SK-N-DZ (cell line): ENCODE measurements around the gene TEAD3.
"Not testable (repeated sequence)": the region's sequence is repeated elsewhere in the genome, so short reads cannot be mapped to it uniquely, and the experiment has no call there.

Experiments used
- DNase-seq: peaks from one replicate; pipeline ENCODE4 v3.0.0-alpha.2; 2015; ENCODE audit warnings: low spot score

TEAD3 gene

DNA sequence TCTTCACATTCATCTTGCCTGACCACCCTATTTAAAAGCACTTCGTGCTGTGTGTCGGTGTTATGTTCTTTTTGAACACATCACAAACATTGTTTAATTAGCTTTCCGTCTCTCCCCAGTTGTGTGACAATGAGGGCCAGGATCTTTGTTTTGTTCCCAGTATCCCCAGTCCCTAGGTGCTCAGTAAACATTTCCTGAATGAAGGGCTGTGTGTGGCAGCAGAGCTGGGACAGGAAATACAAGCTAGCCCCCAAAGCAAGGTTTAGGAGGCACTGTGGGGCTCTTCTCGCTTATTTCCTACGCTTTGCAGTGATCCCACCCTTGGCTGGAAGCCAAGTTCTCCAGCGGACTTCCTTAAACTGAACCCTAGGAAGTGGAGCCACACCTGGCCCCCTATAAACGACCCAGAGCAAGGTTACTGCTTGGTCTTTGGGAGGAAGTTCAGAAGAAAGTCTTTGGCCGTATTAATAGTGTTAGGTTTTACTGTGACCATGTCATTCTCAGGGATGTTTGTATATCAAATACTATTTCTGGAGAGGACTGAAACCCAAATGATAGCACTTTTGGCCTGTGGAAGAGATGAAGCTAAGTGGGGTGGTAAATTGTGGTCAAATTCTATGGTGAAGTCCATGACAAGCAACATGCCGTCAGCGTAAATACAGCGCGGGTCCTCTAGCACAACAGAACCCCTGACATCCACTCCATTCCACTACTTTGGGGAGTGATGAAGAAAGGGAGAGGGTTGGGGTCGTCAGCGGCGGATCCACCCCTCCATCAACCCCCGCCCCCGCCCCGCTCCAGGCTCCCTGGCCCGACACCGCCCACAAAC, 45.3 kb downstream of the TEAD3 start:
- no peak for DNase-seq

- peak; percentile 72 for DNase-seq
These were observed 47.5 kb downstream of the TEAD3 start for GRCh38 chr6:35449287-35449881.

DNA sequence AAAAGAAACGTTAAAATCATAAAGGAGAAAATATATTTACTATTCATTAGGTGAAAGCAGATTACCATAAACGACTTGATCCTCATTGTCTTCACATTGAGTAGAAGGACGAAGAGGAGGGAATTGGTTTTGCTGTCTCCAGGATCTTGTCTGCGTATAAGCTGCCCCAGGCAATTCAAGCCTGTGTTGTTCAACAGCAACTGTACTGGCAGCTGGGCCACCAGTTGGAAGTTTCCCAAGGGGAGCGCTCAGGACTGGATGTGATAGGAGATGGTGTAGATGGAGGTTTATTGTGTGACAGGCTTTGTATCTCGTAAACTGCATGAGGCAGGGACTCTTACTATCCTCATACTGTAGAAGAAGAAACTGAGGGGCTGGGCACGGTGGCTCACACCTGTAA, 48.7 kb downstream of the TEAD3 start:
- no peak for DNase-seq

GRCh38 chr6:35445691-35446090, 51.2 kb downstream of the TEAD3 start:
- no peak for DNase-seq

DNA sequence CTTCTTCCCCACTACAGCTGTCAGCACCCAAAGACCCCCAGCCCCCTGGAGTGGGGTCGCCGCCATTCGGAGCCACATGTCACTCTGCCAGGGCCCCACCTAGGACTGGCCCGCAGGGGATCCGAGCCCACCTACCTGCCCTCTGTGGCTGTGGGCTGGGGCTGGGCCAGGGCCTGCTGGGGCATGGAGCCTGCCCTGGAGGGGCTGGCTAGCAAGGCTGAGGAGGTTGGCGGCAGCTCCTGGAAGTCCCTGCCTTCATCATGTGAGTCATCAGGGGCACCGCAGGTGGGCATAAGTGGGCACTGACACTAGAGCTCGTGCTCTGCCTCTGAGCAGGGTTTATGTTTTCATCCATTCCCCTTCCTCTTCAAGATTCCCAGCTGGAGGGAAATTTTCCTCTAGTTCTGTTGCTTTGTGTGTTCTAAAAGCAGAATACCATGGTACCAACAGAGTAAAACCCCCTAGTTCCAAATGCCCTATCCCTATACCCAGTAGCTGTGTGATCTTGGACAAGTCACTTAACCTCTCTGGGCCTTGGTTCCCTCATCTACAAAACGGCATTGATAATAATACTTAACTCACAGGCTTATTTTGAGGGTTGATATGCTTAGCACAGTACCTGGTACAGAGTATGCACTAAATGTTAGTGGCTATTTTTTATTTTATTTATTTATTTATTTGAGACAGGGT, 53.4 kb downstream of the TEAD3 start:
- no peak for DNase-seq

DNA sequence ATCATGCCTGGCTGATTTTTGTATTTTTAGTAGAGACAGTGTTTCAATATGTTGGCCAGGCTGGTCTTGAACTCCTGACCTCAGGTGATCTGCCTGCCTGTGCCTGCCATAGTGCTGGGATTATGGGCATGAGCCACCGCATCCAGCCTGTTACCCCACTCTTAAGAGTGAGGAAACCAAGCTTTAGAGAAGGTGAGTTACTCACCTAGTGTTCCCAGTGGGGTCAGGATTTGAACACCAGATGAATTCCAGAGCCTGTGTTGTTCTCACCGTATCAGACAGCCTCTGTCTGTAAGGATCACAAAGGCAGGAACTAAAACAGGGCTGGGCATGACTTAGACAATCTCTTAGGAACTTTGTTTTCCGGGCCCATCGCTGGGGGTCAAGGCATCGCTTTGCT, 54.2 kb downstream of the TEAD3 start:
- DNase-seq: no peak

DNA sequence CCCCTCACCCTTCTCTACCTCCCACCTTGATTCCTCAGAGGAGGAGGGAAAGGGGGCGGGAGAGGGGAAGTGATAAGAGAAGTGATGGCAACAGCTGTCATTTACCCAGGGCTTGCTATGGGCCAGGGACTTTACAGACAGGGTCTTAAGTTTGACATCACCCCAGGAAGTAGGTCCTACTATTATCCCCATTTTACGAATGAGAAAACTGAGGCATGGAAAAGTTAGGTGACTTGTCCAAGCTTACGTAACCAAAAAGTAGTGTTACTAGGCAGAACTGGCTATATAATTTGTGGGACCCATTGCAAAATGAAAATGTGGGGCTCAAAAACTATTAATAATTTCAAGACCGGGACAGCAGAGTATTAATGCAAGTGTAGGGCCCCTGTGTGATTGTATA, 55.2 kb downstream of the TEAD3 start:
- DNase-seq: no peak

- DNase-seq: no peak
These were observed 55.7 kb downstream of the TEAD3 start for GRCh38 chr6:35441205-35441604.

DNA sequence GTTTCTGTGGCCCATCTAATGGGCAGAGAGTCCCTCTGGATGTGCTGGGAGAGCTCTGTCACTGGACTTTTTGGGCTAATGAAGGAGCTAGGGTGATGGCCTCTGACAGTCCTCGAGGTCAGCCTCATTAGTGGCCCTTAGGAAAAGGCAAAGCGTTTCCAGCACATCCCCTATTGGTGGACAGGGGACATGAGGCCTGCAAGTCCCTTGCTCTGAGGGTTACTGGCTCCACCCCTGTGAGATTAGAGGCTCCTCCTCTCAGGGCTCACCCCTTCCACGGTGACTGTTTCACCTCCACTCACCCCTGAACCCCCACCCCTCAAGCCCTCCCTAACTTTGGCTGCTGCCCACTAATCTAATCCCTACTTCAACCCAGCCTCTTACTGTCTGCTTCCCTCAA, 57.6 kb downstream of the TEAD3 start:
- no peak for DNase-seq

DNA sequence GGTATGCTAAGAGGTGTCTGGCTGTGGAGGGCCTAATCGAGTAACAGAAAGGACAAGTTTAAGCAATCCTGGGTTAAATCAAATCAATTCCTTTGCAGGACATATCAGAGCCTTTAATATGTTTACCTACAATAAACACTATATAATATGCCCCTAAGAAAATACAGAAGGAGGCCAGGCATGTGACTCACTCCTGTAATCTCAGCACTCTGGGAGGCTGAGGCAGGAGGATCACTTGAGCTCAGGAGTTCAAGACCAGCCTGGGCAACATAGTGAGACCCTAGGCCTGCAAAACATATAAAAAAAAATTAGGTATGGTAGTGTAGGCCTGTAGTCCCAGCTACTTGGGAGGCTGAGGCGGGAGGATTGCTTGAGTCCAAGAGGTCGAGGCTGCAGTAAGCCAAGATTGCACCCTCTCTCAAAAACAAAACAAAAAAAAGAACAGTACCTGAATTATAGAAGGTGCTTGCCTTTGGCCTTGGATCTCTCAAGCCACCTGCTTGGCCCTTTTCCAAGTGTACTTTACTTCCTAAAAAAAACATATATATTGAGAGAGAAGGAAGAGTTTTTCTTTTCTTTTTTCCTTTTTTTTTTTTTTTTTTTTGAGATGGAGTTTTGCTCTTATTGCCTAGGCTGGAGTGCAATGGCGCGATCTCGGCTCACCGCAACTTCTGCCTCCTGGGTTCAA, 58.4 kb downstream of the TEAD3 start:
- not testable (repeated sequence) for DNase-seq

DNA sequence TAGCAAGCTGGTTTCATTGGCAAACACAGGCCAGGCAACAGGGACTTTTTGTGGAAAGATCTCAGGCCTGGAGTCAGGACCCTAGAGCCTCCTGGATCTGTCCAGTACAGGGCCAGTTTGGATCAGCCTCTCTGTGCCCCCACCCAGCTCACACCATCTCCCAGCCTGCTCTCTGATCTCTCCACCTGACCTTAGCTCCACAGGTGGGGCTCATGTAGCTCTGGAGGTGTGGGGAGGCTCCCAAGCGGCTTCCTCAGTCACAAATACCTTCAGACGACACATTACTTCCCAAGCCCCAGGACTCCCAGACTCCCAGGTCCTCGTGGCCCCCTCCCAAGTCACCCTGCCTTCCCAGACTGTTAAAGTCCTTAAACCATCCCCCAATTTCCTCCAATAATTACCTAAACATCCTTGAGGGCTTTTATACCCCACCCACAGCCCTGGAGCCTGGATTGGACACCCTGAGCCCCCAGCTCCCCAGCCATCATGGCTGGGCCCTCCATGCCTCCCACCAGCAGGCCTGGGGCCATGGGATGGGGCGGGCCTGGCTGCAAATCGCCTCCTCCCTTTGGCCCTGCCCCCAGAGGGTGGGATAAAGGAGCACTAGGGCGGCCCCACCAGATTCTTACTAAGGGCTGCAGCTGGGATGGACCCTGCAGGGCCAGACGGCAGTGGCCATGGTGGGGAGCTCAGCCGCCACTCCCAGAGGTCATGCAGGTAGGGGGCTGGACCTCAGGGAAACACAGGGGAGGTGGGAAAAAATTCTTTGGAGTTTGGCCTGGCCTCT, 60.6 kb downstream of the TEAD3 start:
- no peak for DNase-seq

- no peak for DNase-seq
These were observed 61.6 kb downstream of the TEAD3 start for GRCh38 chr6:35435074-35435837.

DNA sequence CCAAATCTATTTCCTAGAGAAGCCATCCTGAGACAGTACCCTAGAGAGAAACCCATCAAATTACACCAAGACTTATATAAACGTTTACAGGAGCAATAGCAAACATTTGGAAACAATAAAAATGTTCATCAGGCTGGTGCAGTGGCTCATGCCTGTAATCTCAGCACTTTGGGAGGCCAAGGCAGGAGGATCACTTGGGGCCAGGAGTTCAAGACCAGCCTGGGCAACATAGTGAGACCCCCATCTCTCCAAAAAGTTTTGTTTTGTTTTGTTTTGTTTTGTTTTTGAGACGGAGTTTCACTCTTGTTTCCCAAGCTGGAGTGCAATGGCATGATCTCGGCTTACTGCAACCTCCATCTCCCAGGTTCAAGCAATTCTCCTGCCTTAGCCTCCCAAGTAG, 64.2 kb downstream of the TEAD3 start:
- DNase-seq: not testable (repeated sequence)

- DNase-seq: no peak
These were observed 64.6 kb downstream of the TEAD3 start for GRCh38 chr6:35432291-35432690.

DNA sequence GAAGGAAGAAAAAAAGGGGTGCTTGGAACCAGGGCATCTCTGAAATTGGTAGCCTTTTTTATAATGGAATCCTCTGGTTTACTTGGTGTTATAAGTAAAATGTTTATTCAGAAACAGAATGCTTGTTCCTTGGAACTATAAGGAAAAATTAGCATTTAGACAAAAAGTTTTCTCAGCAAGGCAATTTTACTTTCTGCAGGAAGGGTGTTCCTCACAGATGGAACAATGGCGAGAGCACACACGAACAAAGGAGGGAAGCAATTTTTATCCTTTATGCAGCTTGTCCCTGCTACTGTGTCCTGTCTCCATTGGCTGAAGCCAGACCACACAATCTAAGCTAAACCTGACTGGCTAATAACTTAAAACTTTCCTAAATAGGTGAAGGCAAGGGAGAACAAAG, 67.4 kb downstream of the TEAD3 start:
- DNase-seq: no peak

DNA sequence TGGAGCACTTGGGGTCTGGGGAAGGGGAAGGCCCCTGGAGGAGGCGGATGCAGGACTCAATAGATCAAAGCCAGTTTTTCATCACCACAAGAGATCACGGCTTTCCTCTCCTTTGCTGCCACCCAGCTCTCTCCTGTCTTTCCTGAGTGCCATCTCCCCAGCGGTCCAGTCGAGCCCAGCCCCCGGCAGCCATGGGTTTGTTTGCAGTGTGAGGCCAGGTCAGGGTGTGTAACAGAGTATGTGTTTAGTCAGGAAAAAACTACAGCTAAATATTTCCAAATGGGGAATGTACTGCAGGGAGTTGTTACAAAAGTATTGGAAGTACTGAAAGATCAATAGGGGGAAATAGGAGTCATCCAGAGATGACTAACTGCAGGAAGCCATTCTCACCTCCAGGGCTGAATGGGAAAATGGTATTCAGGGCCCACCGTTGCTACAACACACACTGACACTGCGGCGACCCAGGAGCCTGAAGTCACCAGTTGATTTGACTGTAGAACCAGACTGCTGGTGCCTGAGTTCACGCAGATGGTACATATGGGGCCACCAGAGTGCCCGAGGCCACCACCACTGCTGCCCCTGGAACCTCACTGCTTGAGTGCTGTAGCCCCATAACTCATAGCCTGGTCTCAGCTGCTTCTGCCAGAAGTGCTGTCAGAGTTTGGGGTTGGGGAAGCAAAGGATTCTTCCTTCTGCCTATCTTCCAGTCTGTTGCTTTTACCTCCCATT, 68.3 kb downstream of the TEAD3 start:
- no peak for DNase-seq

DNA sequence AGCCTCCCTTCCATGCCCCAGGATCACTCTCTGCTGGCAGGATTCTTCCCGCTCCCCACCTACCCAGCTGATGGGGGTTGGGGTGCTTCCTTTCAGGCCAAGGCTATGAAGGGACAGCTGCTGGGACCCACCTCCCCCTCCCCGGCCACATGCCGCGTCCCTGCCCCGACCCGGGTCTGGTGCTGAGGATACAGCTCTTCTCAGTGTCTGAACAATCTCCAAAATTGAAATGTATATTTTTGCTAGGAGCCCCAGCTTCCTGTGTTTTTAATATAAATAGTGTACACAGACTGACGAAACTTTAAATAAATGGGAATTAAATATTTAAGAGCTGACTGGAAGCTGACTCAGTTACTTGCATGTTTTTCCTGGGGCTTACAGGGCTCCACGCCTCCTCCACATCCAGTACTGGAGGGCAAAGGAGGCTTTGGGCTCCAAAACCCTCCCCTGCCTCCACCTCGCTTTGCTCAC, 69.0 kb downstream of the TEAD3 start:
- no peak for DNase-seq

DNA sequence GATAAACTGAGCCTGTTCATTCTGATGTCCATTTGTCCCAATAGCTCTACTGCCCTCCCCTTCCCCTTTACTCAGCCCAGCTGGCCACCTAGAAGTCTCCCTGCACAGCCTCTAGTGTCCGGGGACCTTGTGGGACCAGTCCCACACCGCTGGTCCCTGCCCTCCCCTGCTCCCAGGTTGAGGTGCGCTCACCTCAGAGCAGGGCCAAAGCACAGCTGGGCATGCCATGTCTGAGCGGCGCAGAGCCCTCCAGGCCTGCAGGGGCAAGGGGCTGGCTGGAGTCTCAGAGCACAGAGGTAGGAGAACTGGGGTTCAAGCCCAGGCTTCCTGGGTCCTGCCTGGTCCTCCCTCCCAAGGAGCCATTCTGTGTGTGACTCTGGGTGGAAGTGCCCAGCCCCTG, 69.4 kb downstream of the TEAD3 start:
- no peak for DNase-seq

DNA sequence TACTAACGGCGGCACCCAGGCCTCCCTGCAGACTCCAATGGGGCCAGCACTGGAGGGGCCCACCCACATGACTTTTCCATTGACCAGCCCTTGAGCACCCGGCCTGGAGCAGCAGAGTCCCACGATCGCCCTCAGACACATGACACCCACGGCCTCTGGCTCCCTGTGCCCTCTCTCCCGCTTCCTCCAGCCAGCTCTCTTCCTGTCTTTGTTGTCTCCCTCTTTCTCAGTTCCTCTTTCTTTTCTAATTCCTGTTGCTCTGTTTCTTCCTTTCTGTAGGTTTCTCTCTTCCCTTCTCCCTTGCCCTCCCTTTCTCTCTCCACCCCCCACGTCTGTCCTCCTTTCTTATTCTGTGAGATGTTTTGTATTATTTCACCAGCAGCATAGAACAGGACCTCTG, 70.8 kb downstream of the TEAD3 start:
- no peak for DNase-seq

DNA sequence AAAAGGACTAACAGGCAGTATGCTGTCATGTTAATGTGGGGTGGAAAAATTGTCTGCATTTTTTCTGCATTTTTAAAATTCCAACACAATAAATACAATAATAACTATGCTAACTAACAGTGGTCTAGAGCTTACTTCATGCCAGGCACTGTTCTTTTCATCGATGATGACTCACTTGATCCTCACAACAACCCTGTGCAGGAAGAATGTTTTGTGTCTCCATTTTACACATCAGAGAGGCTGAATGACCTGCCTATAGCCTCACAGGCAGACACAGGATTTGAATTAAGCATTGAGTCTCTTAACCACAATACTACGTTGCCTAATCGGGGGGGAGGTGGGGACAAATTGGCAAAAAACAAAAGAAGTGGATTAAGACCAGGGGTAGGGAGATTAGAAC, 71.6 kb downstream of the TEAD3 start:
- no peak for DNase-seq
